Measurements from ENCODE around the gene LOXL3. TPM values are rescaled to one million over a fixed set of nuclear protein-coding genes. Genes with fewer than 3 reads are reported as not detected.

Gene LOXL3
- polyA plus RNA-seq, 1 of the 3 experiments (the other 2 are of a cell fraction): 47.9 TPM

- 93% methylated on average over 32 of the region's 32 CpGs for WGBS (ENCODE audit: low lambda C conversion rate)
- CTCF ChIA-PET: interaction anchor here (1.0 to 3.1 kb wide), 4 partner anchors 19 to 678 kb away, joined by 3 to 21 read pairs (median 12); partner anchors contain the start of genes CCDC142 and TTC31
- H3K9me3 ChIP-seq: no peaks in the 10 kb centered on the region
- no peak overlapping the region for H2AFZ ChIP-seq (ENCODE audit: low read depth)
- no peaks in the 10 kb centered on the region for H3K27me3 ChIP-seq (ENCODE audit: insufficient read depth)
- H3K4me1 ChIP-seq (ENCODE audit: control insufficient read depth in 1 of 2, insufficient read depth in 2 of 2, low read depth in 1 of 2, low read length in 1 of 2): peaks cover 12 to 37% of the 10 kb centered on the region in 2 experiments; a peak in 2 of 4 replicates
- POLR2A ChIA-PET: interaction anchor here (1.4 to 3.1 kb wide), 3 partner anchors 8 to 11 kb away, joined by 3 to 9 read pairs (median 7); no protein-coding TSS in a partner anchor
- H3K9ac ChIP-seq: no peak overlapping the region
- peaks cover 15 to 20% of the 10 kb centered on the region in 2 experiments for H3K36me3 ChIP-seq (replicated peaks in 1 of 2; ENCODE audit: control insufficient read depth in 1 of 2, insufficient read depth in 2 of 2, low read length in 1 of 2)
- no peaks in the 10 kb centered on the region for H4K20me1 ChIP-seq (ENCODE audit: insufficient read depth)
- peaks cover 17% of the 10 kb centered on the region; the same call in 1 of the 2 replicates for H3K79me2 ChIP-seq (ENCODE audit: insufficient read depth)
- no peak overlapping the region for H3K4me2 ChIP-seq
- TF ChIP-seq FOXM1 (IDR thresholded peaks at IDR 0.05; ENCODE audit: low read depth): no peak
- no peak for TF ChIP-seq POLR2AphosphoS5 (IDR thresholded peaks at IDR 0.05; ENCODE audit: low read depth, low read length)
- no peak for TF ChIP-seq REST (IDR thresholded peaks at IDR 0.05; ENCODE audit: low read depth, low read length)
- no peak for TF ChIP-seq FOSL2 (IDR thresholded peaks at IDR 0.05; ENCODE audit: borderline replicate concordance, low read depth)
- TF ChIP-seq TEAD4 (IDR thresholded peaks at IDR 0.05; ENCODE audit: borderline replicate concordance, insufficient read depth): no peak
- no peak for TF ChIP-seq IRF3 (IDR thresholded peaks at IDR 0.05; ENCODE audit: low read depth, low read length)
- no peak for TF ChIP-seq TAF1 (IDR thresholded peaks at IDR 0.05; ENCODE audit: borderline replicate concordance, low read depth, low read length)
- no peak for TF ChIP-seq YY1 (IDR thresholded peaks at IDR 0.05; ENCODE audit: low read depth)
- no peak for TF ChIP-seq ZBTB33 (IDR thresholded peaks at IDR 0.05; ENCODE audit: borderline replicate concordance, low read depth)
- no peak for TF ChIP-seq MXI1 (IDR thresholded peaks at IDR 0.05; ENCODE audit: low read depth, low read length)
- TF ChIP-seq USF2 (IDR thresholded peaks at IDR 0.05; ENCODE audit: borderline replicate concordance, low read depth, low read length): no peak
- no peak for TF ChIP-seq CHD2 (IDR thresholded peaks at IDR 0.05; ENCODE audit: low read length, partially characterized antibody)
- TF ChIP-seq GATA2 (CRISPR knock-in tag; IDR thresholded peaks at IDR 0.05): no peak
- TF ChIP-seq RCOR1 (IDR thresholded peaks at IDR 0.05; ENCODE audit: low read length): no peak
- TF ChIP-seq USF1 (IDR thresholded peaks at IDR 0.05; ENCODE audit: borderline replicate concordance, low read depth): no peak
- no peak for TF ChIP-seq MAX (IDR thresholded peaks at IDR 0.05; ENCODE audit: low read depth)
- TF ChIP-seq EZH2phosphoT487 (IDR thresholded peaks at IDR 0.05; ENCODE audit: borderline replicate concordance, low read depth): no peak
- no peak for TF ChIP-seq FOXJ3 (CRISPR knock-in tag; IDR thresholded peaks at IDR 0.05)
- no peak for TF ChIP-seq RAD21 (IDR thresholded peaks at IDR 0.05; ENCODE audit: low read length)
- no peak overlapping the region; a peak in 1 of 4 replicates for H3K27ac ChIP-seq (ENCODE audit: low read depth in 2 of 2, low read length in 1 of 2)
- H3F3A ChIP-seq (replicated peaks; ENCODE audit: insufficient read depth): peaks cover 8% of the 10 kb centered on the region
- no peak for DNase-seq
- no peaks in the 10 kb centered on the region for H3K9me2 ChIP-seq
- H3K4me3 ChIP-seq (ENCODE audit: low read depth in 2 of 2, low read length in 1 of 2): no peak overlapping the region
Observed at GRCh38 chr2:74502147-74502719, 51.5 kb downstream of the LOXL3 start.
